Naive thymus-derived CD8-positive, alpha-beta T cell (primary cell): ENCODE measurements around the gene CHD9NB. TPM values are rescaled to one million over a fixed set of nuclear protein-coding genes. Genes with fewer than 3 reads are reported as not detected.
A peak's percentile ranks its signal among the peaks of the same experiment; 100 is the strongest.

Experiments used
- ATAC-seq, 2 donors: fragments of 150-1000 bp; cut with Tn5 transposase in 1 of 2; sonication (Bioruptor Pico), chemical (Tn5 transposase) in 1 of 2; 1 replicate in 1 of 2; 2 replicates in 1 of 2; pipeline ENCODE4 v1.10.0; 2021; ENCODE audit warnings: mild to moderate bottlenecking in 2 of 2, moderate library complexity in 2 of 2
- POLR2A ChIA-PET: fragments of 350-600 bp; sonication (Branson Sonifier 250); formaldehyde crosslinking; loops from one replicate; lab custom pipeline; 2021; ENCODE audit warnings: antibody characterized with exemption; lab: Charles Lee
- DNase-seq, 10 donors: peaks; one replicate each; pipeline versions ENCODE4 v3.0.0 to v3.0.0-alpha.2; 2020 to 2022
- H3K27ac Mint-ChIP-seq, 10 donors: one replicate each; pipeline ENCODE4 v1.8.0; 2020 to 2022; ENCODE audit warnings: mild to moderate bottlenecking in 10 of 10, mixed read lengths in 10 of 10, moderate library complexity in 4 of 10, inconsistent platforms in 1 of 10
- H3K27me3 Mint-ChIP-seq, 5 donors: one replicate each; pipeline ENCODE4 v1.8.0; 2021 to 2022; ENCODE audit warnings: mixed read lengths in 5 of 5
- H3K36me3 Mint-ChIP-seq, 3 donors: one replicate each; pipeline ENCODE4 v1.8.0; 2020 to 2022; ENCODE audit warnings: mixed read lengths in 3 of 3, mild to moderate bottlenecking in 2 of 3, inconsistent platforms in 1 of 3
- H3K4me1 Mint-ChIP-seq, 4 donors: one replicate each; pipeline ENCODE4 v1.8.0; 2021 to 2022; ENCODE audit warnings: mixed read lengths in 4 of 4
- H3K4me3 Mint-ChIP-seq, 10 donors: one replicate each; pipeline ENCODE4 v1.8.0; 2020 to 2022; ENCODE audit warnings: mild to moderate bottlenecking in 10 of 10, mixed read lengths in 10 of 10, moderate library complexity in 6 of 10, inconsistent platforms in 1 of 10
- H3K9me3 Mint-ChIP-seq, 9 donors: one replicate each; pipeline ENCODE4 v1.8.0; 2020 to 2022; ENCODE audit warnings: mixed read lengths in 9 of 9, mild to moderate bottlenecking in 3 of 9, inconsistent platforms in 1 of 9, moderate library complexity in 1 of 9
- polyA plus RNA-seq, 3 donors: library from polyadenylated mRNA; unstranded; fragments of 300-500 nt; fragmentation: Illumina TruSeq; gene quantifications; one replicate each; pipeline ENCODE4 v1.2.3, GENCODE V29; 2021
- total RNA-seq, 8 experiments: library from RNA in 2 of 8; stranded (reverse) in 2 of 8; gene quantifications; one replicate each; pipeline ENCODE4 v1.2.3 and lab custom pipeline; 2021 to 2026

The CHD9NB gene
- total RNA-seq (not detected), polyA plus RNA-seq (not detected), total RNA-seq (lab: John Stamatoyannopoulos, UW) (0 reads per million in 6 experiments)

- H3K27me3 Mint-ChIP-seq = peaks cover 0 to 3% (median 0%) of the 10 kb centered on the region in 5 donors
- no peaks in the 10 kb centered on the region for H3K9me3 Mint-ChIP-seq
- no peaks in the 10 kb centered on the region for H3K36me3 Mint-ChIP-seq
- H3K4me1 Mint-ChIP-seq = peaks cover 3 to 26% (median 15%) of the 10 kb centered on the region in 4 donors
- DNase-seq (no peak), ATAC-seq (no peak)
- peak within 1 kb of the TSS in 6 of 10 donors; percentile 22 to 94 (median 42) for H3K4me3 Mint-ChIP-seq
- peak within 1 kb of the TSS in 2 of 10 donors; percentile 38 to 39 for H3K27ac Mint-ChIP-seq
- POLR2A ChIA-PET = no interaction called here
Measured at GRCh38 chr16:53052519-53053501, at the start of gene CHD9NB. CHD9NB (minus strand) TSS chr16:53052897; CDS start chr16:53044158, 8,739 bp downstream.

- POLR2A ChIA-PET = no interaction called here
- Mint-ChIP-seq H3K4me3 (peak overlapping the region in 9 of 10 donors; percentile 43 to 88 (median 62)), H3K27me3 (no peaks in the 10 kb centered on the region), H3K36me3 (no peaks in the 10 kb centered on the region), H3K4me1 (peaks cover 8 to 37% (median 18%) of the 10 kb centered on the region in 4 donors), H3K9me3 (no peaks in the 10 kb centered on the region), H3K27ac (peak overlapping the region in 2 of 10 donors; percentile 33 to 94)
- DNase-seq = no peak
- ATAC-seq = no peak
Measured at GRCh38 chr16:53100889-53101288, 48.2 kb upstream of the CHD9NB start.

GRCh38 chr16:53100131-53100748 is 47.5 kb upstream of the CHD9NB start:
- DNase-seq = no peak
- no peak for ATAC-seq
- H3K9me3 Mint-ChIP-seq = no peaks in the 10 kb centered on the region
- POLR2A ChIA-PET = no interaction called here
- H3K27ac Mint-ChIP-seq = peak overlapping the region in 7 of 10 donors; percentile 3 to 94 (median 40)
- peaks cover 8 to 37% (median 18%) of the 10 kb centered on the region in 4 donors for H3K4me1 Mint-ChIP-seq
- no peaks in the 10 kb centered on the region for H3K36me3 Mint-ChIP-seq
- no peaks in the 10 kb centered on the region for H3K27me3 Mint-ChIP-seq
- peak overlapping the region; percentile 52 to 93 (median 85) for H3K4me3 Mint-ChIP-seq

GRCh38 chr16:53099318-53100130 is 46.8 kb upstream of the CHD9NB start:
- DNase-seq (peak in 6 of 10 donors; percentile 11 to 34 (median 24)), ATAC-seq (peak; percentile 77 to 83)
- Mint-ChIP-seq H3K4me3 (peak overlapping the region; percentile 82 to 93 (median 88)), H3K4me1 (peaks cover 8 to 41% (median 18%) of the 10 kb centered on the region in 4 donors), H3K36me3 (no peaks in the 10 kb centered on the region), H3K9me3 (no peaks in the 10 kb centered on the region), H3K27me3 (no peaks in the 10 kb centered on the region), H3K27ac (peak overlapping the region; percentile 41 to 94 (median 86))
- POLR2A ChIA-PET = no interaction called here

GRCh38 chr16:53098526-53099317 is 46.0 kb upstream of the CHD9NB start:
- no peaks in the 10 kb centered on the region for H3K27me3 Mint-ChIP-seq
- no peaks in the 10 kb centered on the region for H3K9me3 Mint-ChIP-seq
- ATAC-seq = peak; percentile 70 to 73
- peak overlapping the region; percentile 82 to 93 (median 88) for H3K4me3 Mint-ChIP-seq
- peaks cover 8 to 49% (median 20%) of the 10 kb centered on the region in 4 donors for H3K4me1 Mint-ChIP-seq
- no peaks in the 10 kb centered on the region for H3K36me3 Mint-ChIP-seq
- POLR2A ChIA-PET = no interaction called here
- H3K27ac Mint-ChIP-seq = peak overlapping the region; percentile 41 to 94 (median 86)
- peak in 6 of 10 donors; percentile 5 to 45 (median 20) for DNase-seq

- H3K36me3 Mint-ChIP-seq = no peaks in the 10 kb centered on the region
- no peak for ATAC-seq
- no peaks in the 10 kb centered on the region for H3K9me3 Mint-ChIP-seq
- peaks cover 8 to 63% (median 22%) of the 10 kb centered on the region in 4 donors for H3K4me1 Mint-ChIP-seq
- peak overlapping the region in 4 of 10 donors; percentile 31 to 75 (median 48) for H3K27ac Mint-ChIP-seq
- no peak overlapping the region for H3K4me3 Mint-ChIP-seq
- DNase-seq = no peak
- no peaks in the 10 kb centered on the region for H3K27me3 Mint-ChIP-seq
- POLR2A ChIA-PET = no interaction called here
Measured at GRCh38 chr16:53097190-53097589, 44.5 kb upstream of the CHD9NB start.

GRCh38 chr16:53094013-53094630 is 41.4 kb upstream of the CHD9NB start:
- Mint-ChIP-seq H3K36me3 (no peaks in the 10 kb centered on the region), H3K27me3 (no peaks in the 10 kb centered on the region), H3K4me3 (peak overlapping the region in 1 of 10 donors; percentile 4), H3K4me1 (peaks cover 11 to 76% (median 27%) of the 10 kb centered on the region in 4 donors), H3K27ac (peak overlapping the region in 4 of 10 donors; percentile 29 to 70 (median 60)), H3K9me3 (no peaks in the 10 kb centered on the region)
- DNase-seq (no peak), ATAC-seq (peak; percentile 27 to 39)
- POLR2A ChIA-PET = no interaction called here

GRCh38 chr16:53093162-53093744 is 40.6 kb upstream of the CHD9NB start:
- no peaks in the 10 kb centered on the region for H3K36me3 Mint-ChIP-seq
- H3K27ac Mint-ChIP-seq = peak overlapping the region in 2 of 10 donors; percentile 57 to 63

GRCh38 chr16:53092284-53092683 is 39.6 kb upstream of the CHD9NB start:
- Mint-ChIP-seq H3K4me1 (peaks cover 8 to 62% (median 19%) of the 10 kb centered on the region in 4 donors), H3K27me3 (no peaks in the 10 kb centered on the region), H3K4me3 (no peak overlapping the region), H3K27ac (peak overlapping the region in 1 of 10 donors; percentile 29), H3K36me3 (no peaks in the 10 kb centered on the region), H3K9me3 (no peaks in the 10 kb centered on the region)
- POLR2A ChIA-PET = no interaction called here
- ATAC-seq (no peak), DNase-seq (no peak)

More at GRCh38 chr16:53093162-53093744, 40.6 kb upstream of the CHD9NB start:
- peaks cover 9 to 68% (median 21%) of the 10 kb centered on the region in 4 donors for H3K4me1 Mint-ChIP-seq
- no peaks in the 10 kb centered on the region for H3K9me3 Mint-ChIP-seq
- no peaks in the 10 kb centered on the region for H3K27me3 Mint-ChIP-seq
- DNase-seq (no peak), ATAC-seq (no peak)
- no peak overlapping the region for H3K4me3 Mint-ChIP-seq
- POLR2A ChIA-PET = no interaction called here

GRCh38 chr16:53091466-53092211 is 38.9 kb upstream of the CHD9NB start:
- Mint-ChIP-seq H3K4me3 (peak overlapping the region in 2 of 10 donors; percentile 65 to 71), H3K27me3 (no peaks in the 10 kb centered on the region), H3K27ac (peak overlapping the region in 3 of 10 donors; percentile 16 to 76 (median 33)), H3K4me1 (peaks cover 6 to 57% (median 18%) of the 10 kb centered on the region in 4 donors), H3K36me3 (no peaks in the 10 kb centered on the region), H3K9me3 (no peaks in the 10 kb centered on the region)
- no peak for DNase-seq
- POLR2A ChIA-PET = no interaction called here
- ATAC-seq = no peak
